Liver (tissue), 9 donors: ENCODE data around the gene DENND4C. TPM values are rescaled to one million over a fixed set of nuclear protein-coding genes. Genes with fewer than 3 reads are reported as not detected.

Experiments used
- DNase-seq: peaks from one replicate; pipeline ENCODE4 v3.0.0-alpha.2; 2017; ENCODE audit warnings: low spot score
- H3K27ac ChIP-seq, 2 donors: one replicate each; pipeline ENCODE4 v1.7.0; 2013; ENCODE audit warnings: inconsistent platforms in 2 of 2, low read length in 2 of 2, control low read depth in 1 of 2, low read depth in 1 of 2, mild to moderate bottlenecking in 1 of 2
- H3K27me3 ChIP-seq, 4 donors: one replicate each; pipeline versions ENCODE4 v1.6.1 to v1.7.0; 2013; ENCODE audit warnings: low read length in 3 of 4, inconsistent platforms in 1 of 4, mild to moderate bottlenecking in 1 of 4, moderate library complexity in 1 of 4; ENCODE audit not compliant: control insufficient read depth in 4 of 4, insufficient read depth in 4 of 4
- H3K36me3 ChIP-seq, 4 donors: one replicate each; pipeline versions ENCODE4 v1.6.1 to v1.7.0; 2013; ENCODE audit warnings: low read length in 3 of 4, mild to moderate bottlenecking in 3 of 4, low read depth in 1 of 4, moderate library complexity in 1 of 4; ENCODE audit not compliant: control insufficient read depth in 4 of 4, insufficient read depth in 3 of 4
- H3K4me1 ChIP-seq, 4 donors: one replicate each; pipeline versions ENCODE4 v1.6.1 to v1.7.0; 2013; ENCODE audit warnings: low read length in 3 of 4, mild to moderate bottlenecking in 3 of 4, moderate library complexity in 1 of 4; ENCODE audit not compliant: control insufficient read depth in 4 of 4, insufficient read depth in 4 of 4
- H3K4me3 ChIP-seq, 3 donors: one replicate each; pipeline versions ENCODE4 v1.6.1 to v1.7.0; 2013; ENCODE audit warnings: low read length in 3 of 3, control low read depth in 1 of 3, low read depth in 1 of 3, mild to moderate bottlenecking in 1 of 3
- H3K9ac ChIP-seq, 2 donors: one replicate each; pipeline ENCODE4 v1.7.0; 2013; ENCODE audit warnings: low read length in 2 of 2, mild to moderate bottlenecking in 2 of 2, moderate library complexity in 2 of 2, control low read depth in 1 of 2, low read depth in 1 of 2
- H3K9me3 ChIP-seq, 4 donors: one replicate each; pipeline versions ENCODE4 v1.6.1 to v1.7.0; 2013; ENCODE audit warnings: low read length in 3 of 4; ENCODE audit not compliant: control insufficient read depth in 4 of 4
- EGR1 ChIP-seq, 2 donors: IDR thresholded peaks; 2 replicates each; pipeline ENCODE4 v1.6.1; 2016 to 2018; ENCODE audit warnings: antibody characterized with exemption in 2 of 2, low read depth in 2 of 2
- FOXA2 ChIP-seq: IDR thresholded peaks from 2 replicates; pipeline ENCODE4 v1.6.1; 2016; ENCODE audit warnings: antibody characterized with exemption
- GABPA ChIP-seq, 2 donors: IDR thresholded peaks in 1 of 2; conservative IDR thresholded peaks in 1 of 2; 2 replicates each; pipeline ENCODE4 v1.6.1; 2016; ENCODE audit warnings: antibody characterized with exemption in 2 of 2, mild to moderate bottlenecking in 1 of 2, moderate library complexity in 1 of 2
- HNF4A ChIP-seq, 2 donors: conservative IDR thresholded peaks; 2 replicates each; pipeline ENCODE4 v1.6.1; 2016; ENCODE audit warnings: antibody characterized with exemption in 2 of 2, mild to moderate bottlenecking in 2 of 2
- JUND ChIP-seq, 2 donors: IDR thresholded peaks; 2 replicates each; pipeline ENCODE4 v1.6.1; 2016; ENCODE audit warnings: antibody characterized with exemption in 2 of 2
- RXRA ChIP-seq, 2 donors: IDR thresholded peaks; 2 replicates each; pipeline ENCODE4 v1.6.1; 2017 to 2018; ENCODE audit warnings: antibody characterized with exemption in 2 of 2, mild to moderate bottlenecking in 1 of 2
- SP1 ChIP-seq: IDR thresholded peaks from 2 replicates; pipeline ENCODE4 v1.6.1; 2018; ENCODE audit warnings: antibody characterized with exemption, mild to moderate bottlenecking
- TAF1 ChIP-seq: conservative IDR thresholded peaks from 2 replicates; pipeline ENCODE4 v1.6.1; 2016; ENCODE audit warnings: antibody characterized with exemption, mild to moderate bottlenecking
- WGBS: extraction: QIAGEN DNeasy Blood & Tissue Kit; methylation state at CpG from one replicate; pipeline ENCODE4 v1.1.7; 2013; 5-methylcytosine and 5-hydroxymethylcytosine counted together
- polyA plus RNA-seq, 2 donors: library from polyadenylated mRNA; stranded (reverse) in 1 of 2; unstranded in 1 of 2; fragments of 200-250 nt in 1 of 2; fragments of >200 nt in 1 of 2; fragmentation: Nextera tagmentation in 1 of 2; extraction: Ambion mirVana in 1 of 2; gene quantifications; one replicate each; pipeline versions ENCODE4 v1.2.1 to v1.2.3, GENCODE V29; 2013 to 2015
- total RNA-seq, 2 donors: library from RNA; depleted of rRNA; stranded (reverse); fragments of >200 nt; gene quantifications; one replicate each; pipeline ENCODE4 v1.2.3, GENCODE V29; 2014
- TF ChIP-seq, protein P1 (sequence below): fragments of 150-350 bp; IDR thresholded peaks from 2 replicates; pipeline ENCODE4 v1.5.1; 2017; ENCODE audit warnings: improper control_type of control experiment, low read depth, low read length; ENCODE audit not compliant: missing input control
- TF ChIP-seq, protein P2 (sequence below): IDR thresholded peaks from 2 replicates; pipeline ENCODE4 v1.6.1; 2016; ENCODE audit warnings: antibody characterized with exemption
- TF ChIP-seq, protein P3 (sequence below): IDR thresholded peaks from 2 replicates; pipeline ENCODE4 v1.6.1; 2016; ENCODE audit warnings: antibody characterized with exemption
- TF ChIP-seq, protein P4 (sequence below): IDR thresholded peaks from 2 replicates; pipeline ENCODE4 v1.6.1; 2016; ENCODE audit warnings: antibody characterized with exemption
- TF ChIP-seq, protein P5 (sequence below): IDR thresholded peaks from 2 replicates; pipeline ENCODE4 v1.6.1; 2016; ENCODE audit warnings: antibody characterized with exemption, mild to moderate bottlenecking
- donor health status: healthy.
- donor health status: healthy.
- donor health status: healthy.
- donor health status: healthy.
- donor health status: healthy.

The DENND4C gene
- total and polyA plus RNA-seq, 4 donors: 6.9 to 54.9 (median 14.8) TPM

DNA sequence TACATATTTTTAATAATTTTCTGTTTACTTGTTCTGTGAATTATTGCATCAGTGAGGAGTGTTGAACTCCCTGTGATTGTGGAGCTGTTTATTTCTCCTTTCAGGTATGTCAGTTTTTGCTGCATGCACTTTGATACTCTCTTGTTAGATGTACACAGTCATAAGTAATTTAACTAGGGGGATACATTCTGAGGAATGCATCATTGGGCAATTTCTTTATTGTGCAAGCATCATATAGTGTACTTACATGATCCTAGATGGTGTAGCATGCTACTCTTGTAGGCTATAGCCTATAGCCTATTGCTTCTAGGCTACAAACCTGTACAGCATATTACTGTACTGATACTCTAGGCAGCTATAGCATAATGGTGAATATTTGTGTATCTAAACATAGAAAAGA, 9.5 kb downstream of the DENND4C start:
- no peaks in the 10 kb centered on the region for H3K9me3 ChIP-seq
- H3K9ac ChIP-seq: no peak overlapping the region
- H3K4me1 ChIP-seq: peaks cover 0 to 2% (median 0%) of the 10 kb centered on the region in 4 donors
- TF ChIP-seq RXRA (IDR thresholded peaks at IDR 0.05): no peak
- H3K36me3 ChIP-seq: peaks cover 0 to 4% (median 1%) of the 10 kb centered on the region in 4 donors
- H3K27ac ChIP-seq: no peak overlapping the region
- no peaks in the 10 kb centered on the region for H3K27me3 ChIP-seq
- DNase-seq: no peak
- H3K4me3 ChIP-seq: no peak overlapping the region

DNA sequence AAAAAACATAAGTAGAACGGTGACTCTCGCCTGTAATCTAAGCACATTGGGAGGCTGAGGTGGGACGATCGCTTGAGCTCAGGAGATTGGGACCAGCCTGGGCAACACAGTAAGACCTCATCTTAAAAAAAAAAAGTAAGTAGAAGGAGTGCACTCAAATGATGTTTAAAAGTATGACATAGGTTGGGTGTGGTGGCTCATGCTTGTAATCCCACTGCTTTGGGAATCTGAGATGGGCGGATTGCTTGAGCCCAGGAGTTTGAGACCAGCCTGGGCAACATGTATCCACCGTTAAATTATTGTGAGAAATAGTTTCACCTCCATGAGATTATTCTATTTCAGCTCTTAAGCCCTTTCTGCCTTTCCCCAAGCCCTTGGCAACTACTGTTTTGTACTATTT, 11.2 kb downstream of the DENND4C start:
- 88% methylated on average over 6 of the region's 6 CpGs for WGBS
- Histone ChIP-seq H3K27me3 (no peaks in the 10 kb centered on the region), H3K36me3 (peaks cover 0 to 4% (median 1%) of the 10 kb centered on the region in 4 donors), H3K9ac (no peak overlapping the region), H3K27ac (no peak overlapping the region), H3K4me1 (peaks cover 0 to 2% (median 0%) of the 10 kb centered on the region in 4 donors), H3K9me3 (no peaks in the 10 kb centered on the region), H3K4me3 (no peak overlapping the region)
- no peak for TF ChIP-seq HNF4A (conservative IDR thresholded peaks at IDR 0.05)
- TF ChIP-seq FOXA2: no peak
- TF ChIP-seq EGR1 (IDR thresholded peaks at IDR 0.05; ENCODE audit: low read depth in 2 of 2): no peak
- TF ChIP-seq GABPA (IDR thresholded peaks at IDR 0.05 in 1 of 2, conservative IDR thresholded peaks at IDR 0.05 in 1 of 2): no peak
- TF ChIP-seq, protein P1, sequence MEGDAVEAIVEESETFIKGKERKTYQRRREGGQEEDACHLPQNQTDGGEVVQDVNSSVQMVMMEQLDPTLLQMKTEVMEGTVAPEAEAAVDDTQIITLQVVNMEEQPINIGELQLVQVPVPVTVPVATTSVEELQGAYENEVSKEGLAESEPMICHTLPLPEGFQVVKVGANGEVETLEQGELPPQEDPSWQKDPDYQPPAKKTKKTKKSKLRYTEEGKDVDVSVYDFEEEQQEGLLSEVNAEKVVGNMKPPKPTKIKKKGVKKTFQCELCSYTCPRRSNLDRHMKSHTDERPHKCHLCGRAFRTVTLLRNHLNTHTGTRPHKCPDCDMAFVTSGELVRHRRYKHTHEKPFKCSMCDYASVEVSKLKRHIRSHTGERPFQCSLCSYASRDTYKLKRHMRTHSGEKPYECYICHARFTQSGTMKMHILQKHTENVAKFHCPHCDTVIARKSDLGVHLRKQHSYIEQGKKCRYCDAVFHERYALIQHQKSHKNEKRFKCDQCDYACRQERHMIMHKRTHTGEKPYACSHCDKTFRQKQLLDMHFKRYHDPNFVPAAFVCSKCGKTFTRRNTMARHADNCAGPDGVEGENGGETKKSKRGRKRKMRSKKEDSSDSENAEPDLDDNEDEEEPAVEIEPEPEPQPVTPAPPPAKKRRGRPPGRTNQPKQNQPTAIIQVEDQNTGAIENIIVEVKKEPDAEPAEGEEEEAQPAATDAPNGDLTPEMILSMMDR: no peak
- no peak for TF ChIP-seq JUND (IDR thresholded peaks at IDR 0.05)
- TF ChIP-seq, protein P2, sequence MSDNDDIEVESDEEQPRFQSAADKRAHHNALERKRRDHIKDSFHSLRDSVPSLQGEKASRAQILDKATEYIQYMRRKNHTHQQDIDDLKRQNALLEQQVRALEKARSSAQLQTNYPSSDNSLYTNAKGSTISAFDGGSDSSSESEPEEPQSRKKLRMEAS: no peak
- TF ChIP-seq, protein P3, sequence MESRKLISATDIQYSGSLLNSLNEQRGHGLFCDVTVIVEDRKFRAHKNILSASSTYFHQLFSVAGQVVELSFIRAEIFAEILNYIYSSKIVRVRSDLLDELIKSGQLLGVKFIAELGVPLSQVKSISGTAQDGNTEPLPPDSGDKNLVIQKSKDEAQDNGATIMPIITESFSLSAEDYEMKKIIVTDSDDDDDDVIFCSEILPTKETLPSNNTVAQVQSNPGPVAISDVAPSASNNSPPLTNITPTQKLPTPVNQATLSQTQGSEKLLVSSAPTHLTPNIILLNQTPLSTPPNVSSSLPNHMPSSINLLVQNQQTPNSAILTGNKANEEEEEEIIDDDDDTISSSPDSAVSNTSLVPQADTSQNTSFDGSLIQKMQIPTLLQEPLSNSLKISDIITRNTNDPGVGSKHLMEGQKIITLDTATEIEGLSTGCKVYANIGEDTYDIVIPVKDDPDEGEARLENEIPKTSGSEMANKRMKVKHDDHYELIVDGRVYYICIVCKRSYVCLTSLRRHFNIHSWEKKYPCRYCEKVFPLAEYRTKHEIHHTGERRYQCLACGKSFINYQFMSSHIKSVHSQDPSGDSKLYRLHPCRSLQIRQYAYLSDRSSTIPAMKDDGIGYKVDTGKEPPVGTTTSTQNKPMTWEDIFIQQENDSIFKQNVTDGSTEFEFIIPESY: no peak
- TF ChIP-seq SP1: no peak
- TF ChIP-seq, protein P4, sequence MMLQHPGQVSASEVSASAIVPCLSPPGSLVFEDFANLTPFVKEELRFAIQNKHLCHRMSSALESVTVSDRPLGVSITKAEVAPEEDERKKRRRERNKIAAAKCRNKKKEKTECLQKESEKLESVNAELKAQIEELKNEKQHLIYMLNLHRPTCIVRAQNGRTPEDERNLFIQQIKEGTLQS: no peak
- TF ChIP-seq, protein P5, sequence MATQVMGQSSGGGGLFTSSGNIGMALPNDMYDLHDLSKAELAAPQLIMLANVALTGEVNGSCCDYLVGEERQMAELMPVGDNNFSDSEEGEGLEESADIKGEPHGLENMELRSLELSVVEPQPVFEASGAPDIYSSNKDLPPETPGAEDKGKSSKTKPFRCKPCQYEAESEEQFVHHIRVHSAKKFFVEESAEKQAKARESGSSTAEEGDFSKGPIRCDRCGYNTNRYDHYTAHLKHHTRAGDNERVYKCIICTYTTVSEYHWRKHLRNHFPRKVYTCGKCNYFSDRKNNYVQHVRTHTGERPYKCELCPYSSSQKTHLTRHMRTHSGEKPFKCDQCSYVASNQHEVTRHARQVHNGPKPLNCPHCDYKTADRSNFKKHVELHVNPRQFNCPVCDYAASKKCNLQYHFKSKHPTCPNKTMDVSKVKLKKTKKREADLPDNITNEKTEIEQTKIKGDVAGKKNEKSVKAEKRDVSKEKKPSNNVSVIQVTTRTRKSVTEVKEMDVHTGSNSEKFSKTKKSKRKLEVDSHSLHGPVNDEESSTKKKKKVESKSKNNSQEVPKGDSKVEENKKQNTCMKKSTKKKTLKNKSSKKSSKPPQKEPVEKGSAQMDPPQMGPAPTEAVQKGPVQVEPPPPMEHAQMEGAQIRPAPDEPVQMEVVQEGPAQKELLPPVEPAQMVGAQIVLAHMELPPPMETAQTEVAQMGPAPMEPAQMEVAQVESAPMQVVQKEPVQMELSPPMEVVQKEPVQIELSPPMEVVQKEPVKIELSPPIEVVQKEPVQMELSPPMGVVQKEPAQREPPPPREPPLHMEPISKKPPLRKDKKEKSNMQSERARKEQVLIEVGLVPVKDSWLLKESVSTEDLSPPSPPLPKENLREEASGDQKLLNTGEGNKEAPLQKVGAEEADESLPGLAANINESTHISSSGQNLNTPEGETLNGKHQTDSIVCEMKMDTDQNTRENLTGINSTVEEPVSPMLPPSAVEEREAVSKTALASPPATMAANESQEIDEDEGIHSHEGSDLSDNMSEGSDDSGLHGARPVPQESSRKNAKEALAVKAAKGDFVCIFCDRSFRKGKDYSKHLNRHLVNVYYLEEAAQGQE: no peak
- TF ChIP-seq TAF1: no peak
- no peak for DNase-seq
